CD14-positive monocyte (primary cell): ENCODE results near the gene CSNK1G1. TPM values are rescaled to one million over a fixed set of nuclear protein-coding genes. Genes with fewer than 3 reads are reported as not detected.

Source experiments
- DNase-seq, 3 donors: peaks; one replicate each; pipeline ENCODE4 v3.0.0-alpha.2; 2011 to 2022
- H2AFZ ChIP-seq: 2 replicates; pipeline ENCODE4 v1.6.0; 2012; ENCODE audit warnings: mild to moderate bottlenecking, low read depth, low read length, inconsistent platforms; ENCODE audit not compliant: insufficient read depth, poor library complexity, severe bottlenecking
- H3K27ac ChIP-seq, 2 donors: 1 replicate in 1 of 2; 2 replicates in 1 of 2; pipeline ENCODE4 v1.5.1; 2012 to 2013; ENCODE audit warnings: low read length in 2 of 2, control low read depth in 1 of 2, inconsistent platforms in 1 of 2, low read depth in 1 of 2, mild to moderate bottlenecking in 1 of 2
- H3K27me3 ChIP-seq, 2 donors: one replicate each; pipeline versions ENCODE4 v1.6.0 to v1.6.1; 2011 to 2013; ENCODE audit warnings: low read length in 2 of 2; ENCODE audit not compliant: control insufficient read depth in 2 of 2, insufficient read depth in 2 of 2
- H3K36me3 ChIP-seq, 2 donors: replicated peaks in 1 of 2; 1 replicate in 1 of 2; 2 replicates in 1 of 2; pipeline versions ENCODE4 v1.5.1 to v1.6.1; 2012 to 2013; ENCODE audit warnings: low read length in 2 of 2, control low read depth in 1 of 2, inconsistent platforms in 1 of 2, mild to moderate bottlenecking in 1 of 2; ENCODE audit not compliant: insufficient read depth in 2 of 2, control insufficient read depth in 1 of 2
- H3K4me1 ChIP-seq, 2 donors: 1 replicate in 1 of 2; 2 replicates in 1 of 2; pipeline versions ENCODE4 v1.5.1 to v1.6.1; 2012 to 2013; ENCODE audit warnings: low read length in 2 of 2, control low read depth in 1 of 2, inconsistent platforms in 1 of 2, mild to moderate bottlenecking in 1 of 2, moderate library complexity in 1 of 2; ENCODE audit not compliant: insufficient read depth in 2 of 2, control insufficient read depth in 1 of 2
- H3K4me2 ChIP-seq: replicated peaks from 2 replicates; pipeline ENCODE3; 2012; ENCODE audit warnings: low read length, moderate library complexity, mild to moderate bottlenecking; ENCODE audit not compliant: poor library complexity, severe bottlenecking; ENCODE audit errors: extremely low read depth
- H3K4me3 ChIP-seq, 3 experiments: fragments of 200-600 bp in 1 of 3; sonication (generic) in 1 of 3; replicated peaks in 1 of 3; 1 replicate in 2 of 3; 2 replicates in 1 of 3; pipeline ENCODE4 v1.5.1; 2011 to 2013; ENCODE audit warnings: low read length in 3 of 3, mild to moderate bottlenecking in 3 of 3, control low read depth in 2 of 3, low read depth in 2 of 3, inconsistent platforms in 1 of 3, moderate library complexity in 1 of 3
- H3K79me2 ChIP-seq: 2 replicates; pipeline ENCODE4 v1.6.0; 2012; ENCODE audit warnings: mild to moderate bottlenecking, control low read depth, inconsistent platforms, low read length, moderate library complexity; ENCODE audit not compliant: insufficient read depth
- H3K9ac ChIP-seq: 2 replicates; pipeline ENCODE4 v1.6.0; 2017; ENCODE audit warnings: low read length, mild to moderate bottlenecking; ENCODE audit not compliant: insufficient read depth, poor library complexity, severe bottlenecking
- H3K9me3 ChIP-seq, 2 donors: replicated peaks in 1 of 2; 1 replicate in 1 of 2; 2 replicates in 1 of 2; pipeline versions ENCODE4 v1.5.1 to v1.6.1; 2012 to 2013; ENCODE audit warnings: low read length in 2 of 2, control low read depth in 1 of 2; ENCODE audit not compliant: control insufficient read depth in 1 of 2, insufficient read depth in 1 of 2
- H4K20me1 ChIP-seq: 2 replicates; pipeline ENCODE4 v1.6.0; 2012; ENCODE audit warnings: mild to moderate bottlenecking, low read length, control low read depth, moderate library complexity; ENCODE audit not compliant: insufficient read depth
- H3K27ac Mint-ChIP-seq, 7 donors: one replicate each; pipeline ENCODE4 v1.8.0; 2020; ENCODE audit warnings: mild to moderate bottlenecking in 7 of 7, mixed read lengths in 7 of 7, moderate library complexity in 6 of 7, inconsistent platforms in 2 of 7
- H3K27me3 Mint-ChIP-seq, 3 donors: one replicate each; pipeline ENCODE4 v1.8.0; 2021 to 2022; ENCODE audit warnings: low read depth in 3 of 3, mild to moderate bottlenecking in 3 of 3, mixed read lengths in 3 of 3, moderate library complexity in 3 of 3, inconsistent platforms in 1 of 3
- H3K36me3 Mint-ChIP-seq, 2 donors: one replicate each; pipeline ENCODE4 v1.8.0; 2020; ENCODE audit warnings: mixed read lengths in 2 of 2, inconsistent platforms in 1 of 2, mild to moderate bottlenecking in 1 of 2
- H3K4me1 Mint-ChIP-seq: one replicate; pipeline ENCODE4 v1.8.0; 2020; ENCODE audit warnings: mild to moderate bottlenecking, mixed read lengths
- H3K4me3 Mint-ChIP-seq, 2 donors: one replicate each; pipeline ENCODE4 v1.8.0; 2020; ENCODE audit warnings: mild to moderate bottlenecking in 2 of 2, mixed read lengths in 2 of 2, moderate library complexity in 1 of 2
- H3K9me3 Mint-ChIP-seq, 7 donors: one replicate each; pipeline ENCODE4 v1.8.0; 2020 to 2022; ENCODE audit warnings: mixed read lengths in 7 of 7, mild to moderate bottlenecking in 6 of 7, moderate library complexity in 6 of 7, inconsistent platforms in 2 of 7
- CTCF ChIP-seq: fragments of 200-600 bp; IDR thresholded peaks from one replicate; pipeline ENCODE4 v1.8.0; 2022; ENCODE audit warnings: antibody characterized with exemption, mild to moderate bottlenecking
- WGBS: methylation state at CpG from one replicate; pipeline ENCODE4 v1.1.5; 2013; ENCODE audit warnings: missing lambda C conversion rate; ENCODE audit not compliant: insufficient coverage; 5-methylcytosine and 5-hydroxymethylcytosine counted together
- intact Hi-C, 2 donors: fragments of 100-400 bp; cut with micrococcal nuclease; formaldehyde crosslinking; loops; one replicate each; pipeline versions ENCODE4 v1.15.0 to v1.15.1; 2023
- polyA plus RNA-seq, 3 donors: library from polyadenylated mRNA; depleted of rRNA in 1 of 3; unstranded in 2 of 3; stranded (reverse) in 1 of 3; fragments of 300-500 nt in 2 of 3; fragments of >200 nt in 1 of 3; fragmentation: Illumina TruSeq in 2 of 3; gene quantifications; 1 replicate in 2 of 3; 2 replicates in 1 of 3; pipeline ENCODE4 v1.2.3, GENCODE V29; 2012 to 2021

Gene CSNK1G1
- polyA plus RNA-seq, 3 donors, result 4.3 to 8.6 (median 7.7) TPM

- Mint-ChIP-seq H3K27me3 (no peaks in the 10 kb centered on the region), H3K4me3 (peak overlapping the region; percentile 96 to 97), H3K36me3 (peaks cover 0 to 6% of the 10 kb centered on the region in 2 donors), H3K27ac (peak overlapping the region; percentile 79 to 93 (median 90)), H3K4me1 (peaks cover 13% of the 10 kb centered on the region), H3K9me3 (peaks cover 0 to 4% (median 0%) of the 10 kb centered on the region in 7 donors)
- H3K4me2 ChIP-seq, result peak overlapping the region; percentile 94
- intact Hi-C loops, result loop anchor here in 1 of 2 donors (10.0 kb wide), 2 partner anchors 150 to 190 kb away; partner anchors contain the start of gene PPIB
- H3K36me3 ChIP-seq, result peaks cover 0 to 2% of the 10 kb centered on the region in 2 donors
- TF ChIP-seq CTCF, result no peak
- H3K4me3 ChIP-seq, result peak overlapping the region; percentile 93 to 98 (median 95)
- peak overlapping the region; percentile 90 for H2AFZ ChIP-seq
- peak overlapping the region in 1 of 2 donors; percentile 78 for H3K27ac ChIP-seq
- peak overlapping the region; percentile 81 for H3K9ac ChIP-seq
- DNase-seq, result no peak
- no CpG with 5 or more reads among the region's 5 CpGs for WGBS
- H3K4me1 ChIP-seq, result peaks cover 9 to 13% of the 10 kb centered on the region in 2 donors
- peaks cover 22% of the 10 kb centered on the region for H4K20me1 ChIP-seq
- H3K9me3 ChIP-seq, result no peaks in the 10 kb centered on the region
- H3K27me3 ChIP-seq, result no peaks in the 10 kb centered on the region
- peaks cover 59% of the 10 kb centered on the region for H3K79me2 ChIP-seq
These were observed 1.2 kb downstream of the CSNK1G1 start for GRCh38 chr15:64354688-64355344.

- no peak overlapping the region for H3K4me2 ChIP-seq
- Mint-ChIP-seq H3K36me3 (peaks cover 20 to 31% of the 10 kb centered on the region in 2 donors), H3K4me1 (peaks cover 9% of the 10 kb centered on the region), H3K27ac (peak overlapping the region in 1 of 7 donors; percentile 18), H3K4me3 (no peak overlapping the region), H3K27me3 (peaks cover 0 to 1% (median 0%) of the 10 kb centered on the region in 3 donors), H3K9me3 (peaks cover 0 to 4% (median 0%) of the 10 kb centered on the region in 7 donors)
- intact Hi-C loops, result loop anchor here in 1 of 2 donors (10.0 kb wide), 2 partner anchors 146 to 186 kb away; partner anchors contain the start of gene PPIB
- no peaks in the 10 kb centered on the region for H3K9me3 ChIP-seq
- no peak overlapping the region for H2AFZ ChIP-seq
- WGBS, result 89% methylated on average over 3 of the region's 7 CpGs
- peaks cover 2 to 26% of the 10 kb centered on the region in 2 donors for H3K36me3 ChIP-seq
- TF ChIP-seq CTCF, result no peak
- no peak overlapping the region for H3K27ac ChIP-seq
- no peak for DNase-seq
- peaks cover 42% of the 10 kb centered on the region for H4K20me1 ChIP-seq
- H3K79me2 ChIP-seq, result peaks cover 91% of the 10 kb centered on the region
- H3K9ac ChIP-seq, result no peak overlapping the region
- no peaks in the 10 kb centered on the region for H3K27me3 ChIP-seq
- H3K4me1 ChIP-seq, result peaks cover 5 to 7% of the 10 kb centered on the region in 2 donors
- H3K4me3 ChIP-seq, result no peak overlapping the region
These were observed 4.7 kb downstream of the CSNK1G1 start for GRCh38 chr15:64351265-64351664.
